GM20431 (cell line): ENCODE results near the gene DTNB.

Source experiments
- in situ Hi-C: fragments of 300-500 bp; cut with MseI, MboI; formaldehyde crosslinking; loops from one replicate; pipeline ENCODE4 v1.15.0; 2020; ENCODE audit warnings: low sequenced_read_pairs; ENCODE audit not compliant: unreplicated experiment

Gene DTNB

DNA sequence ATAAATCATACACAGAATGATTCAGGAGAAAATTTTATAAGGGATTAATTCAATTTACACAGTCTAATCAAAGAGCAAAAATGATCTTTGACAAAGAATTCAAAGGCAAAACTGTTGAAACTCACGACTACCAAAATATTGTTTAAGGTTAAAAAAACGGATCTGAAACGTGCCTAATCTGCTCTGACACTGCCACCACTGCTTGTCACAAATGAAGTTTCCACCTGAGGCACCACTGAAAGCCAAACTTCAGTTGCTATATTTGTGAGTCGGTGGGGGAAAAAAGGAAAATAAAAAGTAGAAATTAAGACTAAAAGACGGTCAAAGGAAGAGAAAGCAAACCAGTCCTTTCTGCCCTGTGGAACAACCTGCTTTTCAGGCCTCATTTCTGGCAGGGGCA lies 191.0 kb downstream of the DTNB start:
- in situ Hi-C loops: no loop called here

DNA sequence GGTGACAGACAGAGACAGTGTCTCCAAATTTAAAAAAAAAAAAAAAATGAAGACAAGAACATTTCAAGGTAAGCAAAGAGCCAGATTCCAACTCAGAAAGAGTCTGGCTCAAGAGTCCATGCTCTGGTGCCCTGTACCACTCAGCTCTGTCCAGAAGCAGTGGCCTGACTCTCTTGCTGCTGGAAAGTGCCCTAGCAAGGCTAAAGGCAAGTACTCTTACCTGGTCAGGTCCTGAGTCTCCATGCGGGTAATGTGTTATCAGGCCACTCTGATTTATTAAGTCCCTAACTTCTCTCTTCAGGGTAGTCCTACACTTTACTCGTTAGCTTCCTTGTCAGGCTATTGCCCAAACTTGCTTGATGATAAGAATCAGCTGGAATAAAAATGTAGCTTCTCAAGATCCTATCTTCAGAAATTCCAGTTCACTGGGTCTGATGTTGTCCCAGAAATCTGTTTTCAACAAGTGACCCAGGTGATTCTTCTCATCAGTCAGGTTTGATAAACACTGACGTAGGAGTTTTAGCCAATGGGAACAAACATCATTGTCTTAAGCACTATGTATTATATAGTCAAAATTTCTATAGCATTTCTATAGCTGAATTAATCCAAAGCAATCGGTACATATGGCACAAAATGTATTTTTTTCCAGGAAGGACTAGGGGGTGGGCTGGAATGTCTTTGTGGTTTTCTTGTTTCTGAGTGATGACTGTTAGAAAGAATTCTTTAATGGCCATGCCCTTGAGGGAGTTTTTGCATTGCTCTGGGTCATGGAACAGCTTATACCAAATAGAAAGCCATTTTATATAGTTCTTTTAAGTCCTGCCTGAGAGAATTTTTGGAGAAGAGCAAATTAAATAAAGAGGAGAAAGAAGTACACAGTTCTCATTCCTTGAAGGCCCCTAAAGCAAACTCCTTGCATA lies 191.7 kb downstream of the DTNB start:
- in situ Hi-C loops: no loop called here

DNA sequence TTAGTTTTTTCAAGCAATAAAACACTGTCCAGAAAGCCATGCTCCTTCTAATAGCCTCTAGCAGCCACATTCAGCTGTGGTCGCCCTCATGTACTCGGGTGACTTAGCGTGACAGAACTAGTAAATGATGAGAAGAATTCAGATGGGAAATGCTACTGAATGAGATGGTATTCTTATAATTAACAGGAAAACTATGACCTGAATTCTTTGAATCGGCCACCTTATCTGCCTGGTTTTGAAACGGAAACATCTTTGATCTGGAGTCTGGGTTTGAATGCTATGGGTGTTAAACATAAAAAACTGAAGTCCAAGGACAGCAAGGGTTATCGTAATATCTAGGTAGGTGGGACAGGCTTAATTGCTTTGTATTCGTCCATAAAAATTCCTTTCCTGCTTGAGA lies 192.8 kb downstream of the DTNB start:
- in situ Hi-C loops: no loop called here

DNA sequence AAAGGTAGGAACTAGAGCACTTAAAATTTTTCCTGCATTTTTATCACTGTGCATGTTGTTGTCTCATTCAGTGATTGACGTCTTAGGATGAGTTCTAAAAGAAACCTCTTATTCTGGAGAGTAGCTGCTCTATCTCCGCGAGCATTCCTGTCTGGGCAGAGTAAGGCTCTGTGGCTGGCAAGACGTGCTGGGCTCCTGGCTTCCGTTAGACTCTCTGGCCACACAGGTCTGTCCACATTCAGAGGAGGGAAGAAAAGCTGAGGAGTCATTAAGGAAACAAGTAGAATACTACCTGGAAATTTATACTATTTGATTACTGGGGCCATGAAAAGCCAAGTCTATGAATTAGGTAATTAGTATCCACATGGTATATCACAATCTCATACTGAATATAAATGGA lies 193.6 kb downstream of the DTNB start:
- in situ Hi-C loops: no loop called here

DNA sequence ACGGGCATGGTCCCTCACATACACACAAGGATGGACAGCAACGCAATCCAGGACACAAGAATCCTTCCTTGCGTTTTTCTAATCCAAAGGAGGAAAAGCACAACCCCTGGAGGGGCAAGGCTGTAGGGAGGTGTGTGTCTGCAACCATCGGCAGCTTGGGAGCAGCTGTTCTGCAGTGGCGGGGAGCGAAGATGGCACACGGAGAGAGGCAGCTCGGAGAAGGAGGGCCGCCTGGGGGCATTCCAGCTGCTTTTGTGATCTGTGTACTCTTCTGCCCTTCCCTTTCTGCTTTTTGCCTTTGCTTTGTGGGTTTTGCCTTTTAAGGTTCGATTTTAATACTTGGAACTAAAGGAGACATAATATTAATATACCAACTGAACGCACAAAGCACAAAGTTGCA lies 194.6 kb downstream of the DTNB start:
- in situ Hi-C loops: no loop called here

DNA sequence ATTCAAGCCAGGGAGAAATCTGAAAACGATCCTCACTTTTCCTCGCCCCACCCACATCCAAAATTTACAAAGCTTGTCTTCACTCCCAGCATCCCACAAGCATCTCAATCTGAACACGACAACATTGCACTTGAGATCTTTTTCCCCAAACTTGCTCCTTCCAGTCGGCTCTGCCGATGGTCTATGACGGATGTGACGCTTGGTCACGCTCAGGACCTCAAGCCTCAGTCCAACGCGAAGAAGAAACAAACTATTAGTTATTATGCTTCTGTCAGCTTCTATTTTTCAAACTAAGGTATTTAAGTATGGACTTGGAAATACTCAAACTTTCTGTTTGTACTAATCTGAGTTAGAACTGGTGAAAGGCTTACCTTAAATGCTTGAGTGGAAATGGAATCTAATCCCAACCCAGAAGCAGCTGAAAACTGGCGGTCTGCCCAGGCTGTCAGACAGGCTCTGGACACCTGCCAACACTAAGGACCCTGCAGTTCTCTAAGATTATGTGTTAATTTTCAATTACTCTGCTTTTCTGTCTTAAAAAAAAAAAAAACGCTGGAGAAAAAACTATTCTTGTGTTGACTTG lies 199.5 kb downstream of the DTNB start:
- in situ Hi-C loops: no loop called here

DNA sequence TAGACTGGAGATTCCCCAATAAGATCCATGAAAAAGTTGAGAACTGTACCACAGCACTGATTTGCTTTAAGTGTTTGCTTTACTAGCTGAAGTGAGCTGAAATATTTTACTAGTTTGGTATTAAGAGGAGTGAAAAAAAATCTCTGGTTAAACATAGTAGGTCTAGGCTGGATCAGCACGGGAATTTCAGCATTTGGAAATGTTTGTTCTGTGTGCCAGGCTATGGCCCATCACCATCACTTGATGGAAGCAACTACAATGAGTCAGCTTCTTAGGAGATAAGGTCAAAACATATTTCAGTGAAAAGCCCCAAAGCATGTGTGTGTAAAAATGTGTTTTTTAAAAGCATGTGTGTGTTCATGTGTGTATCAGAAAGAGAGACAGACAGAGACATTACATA lies 200.2 kb downstream of the DTNB start:
- in situ Hi-C loops: no loop called here

DNA sequence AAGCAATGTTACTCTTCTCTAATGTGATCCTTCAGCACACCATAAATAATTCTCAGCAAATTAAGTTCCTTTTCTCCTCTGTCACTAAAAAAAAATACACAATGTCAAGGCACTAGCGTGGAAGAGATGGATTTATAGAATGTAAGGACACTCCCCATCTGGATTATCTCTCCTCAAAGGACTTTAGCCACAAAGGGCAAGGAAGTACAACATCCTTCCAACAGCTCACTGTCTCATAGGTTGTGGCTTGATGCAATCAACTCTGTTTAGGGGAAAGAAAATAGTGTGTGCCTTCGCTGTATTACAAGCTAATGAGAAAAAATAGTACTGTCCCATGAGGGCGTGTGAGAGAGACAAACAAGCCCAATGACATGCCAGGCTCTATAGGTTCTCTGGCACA lies 202.6 kb downstream of the DTNB start:
- in situ Hi-C loops: no loop called here

DNA sequence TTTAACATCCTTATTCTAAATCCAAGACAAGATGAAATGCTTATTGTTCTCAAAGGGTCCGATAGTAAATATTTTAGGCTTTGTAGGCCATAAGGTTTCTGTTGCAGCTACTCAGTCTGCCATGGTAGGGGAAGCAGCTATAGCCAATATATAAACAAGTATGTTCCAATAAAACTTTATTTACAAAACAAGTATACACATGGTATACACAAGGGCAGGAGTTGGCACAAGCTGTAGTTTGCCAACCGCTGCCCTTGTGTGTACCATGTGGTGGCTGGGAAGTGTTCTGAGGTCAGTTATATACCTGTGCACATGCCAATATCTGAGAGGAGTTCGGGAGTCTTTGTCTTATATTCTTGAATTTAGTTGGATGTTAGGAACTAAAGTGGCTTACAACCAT lies 205.6 kb downstream of the DTNB start:
- in situ Hi-C loops: no loop called here

DNA sequence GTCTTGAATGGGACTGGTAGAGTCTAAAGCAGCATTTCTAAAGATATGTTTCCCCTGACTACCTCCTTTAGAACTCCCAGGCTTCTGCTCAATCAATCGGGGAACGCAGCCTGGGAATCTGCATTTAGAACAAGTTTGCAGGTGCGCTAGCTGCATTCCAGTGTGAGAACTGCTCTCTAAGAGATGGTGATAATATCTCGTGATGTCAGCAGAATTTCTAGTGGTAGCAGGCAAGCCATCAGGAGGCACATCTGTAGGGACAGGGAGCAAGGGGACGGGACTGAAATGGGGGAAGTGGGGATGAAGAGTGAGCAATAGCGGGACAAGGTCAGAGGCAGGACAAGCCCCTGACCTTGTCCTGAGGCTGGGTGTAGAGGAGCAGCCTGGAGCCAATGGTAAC lies 211.4 kb downstream of the DTNB start:
- in situ Hi-C loops: no loop called here

DNA sequence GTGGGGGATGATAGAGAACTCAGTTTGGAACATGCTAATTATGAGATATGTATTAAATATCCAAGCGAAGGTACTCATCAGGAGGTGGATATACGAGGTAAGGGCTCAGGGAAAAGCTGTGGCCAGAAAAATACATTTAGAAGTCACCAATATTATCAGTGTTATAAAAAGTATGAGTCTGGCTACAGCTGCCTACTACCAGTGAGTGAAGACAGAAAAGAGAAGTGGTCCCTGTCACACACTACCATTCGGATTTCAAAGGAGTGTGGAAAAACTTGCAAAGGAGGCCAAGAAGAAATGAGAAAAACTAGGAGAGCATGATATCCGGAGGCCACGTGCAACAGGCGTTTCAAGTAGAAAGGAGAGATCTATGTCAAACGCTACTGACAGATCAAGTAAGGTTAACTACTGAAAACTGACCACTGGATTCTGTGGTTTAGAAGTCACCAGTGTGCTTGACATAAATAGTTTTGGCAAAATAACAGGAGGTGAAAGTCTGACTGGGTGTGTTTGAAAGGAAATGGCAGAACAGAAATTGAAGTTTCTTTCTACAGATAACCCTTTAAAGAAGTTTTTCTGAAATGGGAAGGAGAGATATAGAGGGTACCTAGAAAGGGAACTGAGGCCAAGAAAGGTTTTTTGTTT lies 213.0 kb downstream of the DTNB start:
- in situ Hi-C loops: no loop called here

DNA sequence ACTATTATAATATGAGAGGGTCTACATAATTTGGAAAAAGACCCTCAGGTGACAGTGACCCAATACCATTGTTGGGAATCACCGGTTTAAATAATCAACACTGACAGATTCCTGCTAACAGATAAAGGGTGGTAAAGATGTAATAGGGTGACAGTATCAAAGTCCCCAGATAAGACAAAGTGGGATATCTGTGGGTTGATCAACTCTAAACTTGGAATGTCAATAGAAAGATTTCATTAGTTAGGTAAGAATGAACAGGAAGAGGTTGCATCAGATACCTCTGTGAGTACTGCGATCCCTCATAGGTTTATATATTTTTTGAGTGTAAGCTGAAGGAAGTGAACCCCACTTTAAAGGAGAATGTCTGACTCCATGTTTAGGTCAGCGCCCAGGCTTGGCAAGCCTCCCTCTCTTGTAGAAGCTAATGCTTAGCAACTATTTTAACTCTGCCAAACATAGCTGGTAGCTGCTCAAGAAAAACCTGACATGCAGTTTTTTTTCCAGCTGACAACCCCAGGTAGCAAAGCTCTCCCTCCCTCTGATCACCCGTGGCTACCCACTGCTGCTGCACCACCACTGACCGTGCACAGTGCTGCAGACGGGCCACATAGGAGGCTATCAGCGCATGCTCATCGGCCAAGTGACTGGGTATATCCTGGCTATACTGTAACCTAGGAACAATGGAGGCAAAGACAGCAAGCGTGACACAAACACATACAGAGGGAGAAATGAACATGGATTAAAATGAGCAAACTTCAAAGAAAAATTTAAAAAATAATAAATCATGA lies 218.4 kb downstream of the DTNB start:
- in situ Hi-C loops: no loop called here

DNA sequence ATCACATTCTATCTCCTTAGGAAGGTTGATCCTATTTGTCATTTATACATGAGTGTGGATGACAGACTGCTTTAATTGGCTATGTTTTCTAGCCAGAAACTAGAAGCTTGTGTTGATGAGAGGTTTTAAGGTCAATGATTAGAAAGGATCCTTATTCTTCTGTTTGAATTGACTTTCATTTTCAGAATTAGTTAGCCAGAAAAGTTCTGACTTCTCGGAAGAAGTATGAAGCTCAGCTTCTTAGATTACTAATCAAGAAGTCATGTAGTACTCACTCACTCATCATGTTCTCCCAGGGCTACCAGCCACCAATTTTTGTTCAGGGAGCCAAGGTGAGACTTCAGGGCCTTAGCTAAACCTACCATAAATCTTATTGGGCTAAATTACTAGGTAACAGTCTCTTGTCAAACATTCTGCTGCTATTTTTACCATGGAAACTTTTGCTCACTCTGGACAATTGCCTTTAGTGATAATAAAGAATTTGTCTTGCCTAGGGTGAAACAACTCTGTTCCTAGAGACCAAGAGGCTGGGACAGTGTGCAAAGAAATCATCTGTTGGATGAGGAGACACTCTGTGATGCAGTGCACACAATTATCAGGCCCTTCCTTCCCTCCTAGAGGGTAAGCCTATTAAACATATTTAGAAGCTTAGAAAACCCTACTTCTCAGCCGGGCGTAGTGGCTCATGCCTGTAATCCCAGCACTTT lies 220.0 kb downstream of the DTNB start:
- in situ Hi-C loops: no loop called here

DNA sequence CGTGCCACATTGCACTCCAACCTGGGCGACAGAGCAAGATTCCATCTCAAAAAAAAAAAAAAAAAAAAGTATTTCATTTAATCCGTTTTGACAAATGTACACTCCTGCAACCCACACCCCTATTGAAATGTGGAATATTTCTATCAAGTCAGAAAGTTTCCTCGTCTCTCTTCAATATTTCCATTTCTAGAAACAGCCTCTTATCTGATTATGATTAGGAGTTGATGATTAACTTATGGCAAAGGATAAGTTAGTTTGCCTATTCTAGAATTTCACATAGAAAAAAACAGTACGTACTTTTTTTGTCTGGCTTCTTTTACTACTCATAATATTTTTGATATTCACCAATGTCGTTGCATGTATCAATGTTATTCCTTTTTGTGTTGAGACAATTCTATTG lies 224.6 kb downstream of the DTNB start:
- in situ Hi-C loops: no loop called here

DNA sequence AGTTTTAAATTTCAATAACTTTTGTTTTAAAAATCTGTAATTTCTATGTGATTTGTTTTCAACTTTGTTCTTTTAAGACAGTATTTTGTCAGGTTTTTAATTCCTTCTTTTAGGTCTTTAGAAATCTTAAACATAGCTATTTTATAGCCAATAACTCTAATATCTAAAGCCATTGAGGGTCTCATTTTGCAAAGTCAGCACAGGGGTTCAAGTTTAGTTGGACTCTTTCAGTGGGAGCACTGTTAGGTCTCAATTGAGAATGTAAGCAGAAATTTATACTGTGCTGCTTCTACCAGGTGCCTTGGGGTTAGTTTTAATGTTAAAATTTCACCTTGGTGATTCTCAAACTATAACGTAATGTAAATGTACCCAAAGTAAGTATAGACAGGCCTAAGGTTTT lies 226.4 kb downstream of the DTNB start:
- in situ Hi-C loops: no loop called here

DNA sequence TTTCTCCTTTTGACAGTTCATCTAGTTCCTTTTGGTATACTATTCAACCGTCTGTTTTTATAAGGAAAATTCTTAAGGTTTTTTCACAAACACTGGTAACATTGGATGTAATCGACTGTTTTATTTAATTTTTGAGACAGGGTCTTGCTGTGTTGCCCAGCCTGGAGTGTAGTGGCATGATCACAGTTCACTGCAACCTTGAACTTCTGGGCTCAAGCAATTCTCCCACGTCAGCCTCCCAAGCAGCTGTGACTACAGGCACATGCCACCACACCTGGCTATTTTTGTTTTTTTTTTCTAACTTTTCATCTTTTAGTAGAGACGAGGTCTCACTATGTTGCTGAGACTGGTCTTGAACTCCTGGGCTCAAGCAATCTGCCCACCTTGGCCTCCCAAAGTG lies 227.3 kb downstream of the DTNB start:
- in situ Hi-C loops: no loop called here

DNA sequence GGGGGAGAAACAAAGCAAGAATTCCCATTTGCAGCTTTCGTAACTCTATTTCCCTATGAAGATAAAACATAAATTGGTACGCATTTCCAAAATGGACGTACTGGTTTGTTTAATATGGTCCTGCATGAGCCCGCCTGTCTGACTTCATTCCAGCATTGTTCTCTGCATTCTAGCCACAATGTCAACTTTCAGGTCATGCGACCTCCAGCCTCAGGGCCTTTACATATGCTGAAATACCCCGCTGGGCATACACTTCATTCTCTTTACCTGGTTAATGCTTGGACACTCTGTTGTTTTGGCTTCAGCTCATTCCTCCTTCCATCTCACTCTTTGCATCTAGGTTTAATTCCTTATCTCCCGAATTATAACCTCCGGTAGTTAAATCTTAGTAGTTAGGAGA lies 227.9 kb downstream of the DTNB start:
- in situ Hi-C loops: no loop called here

DNA sequence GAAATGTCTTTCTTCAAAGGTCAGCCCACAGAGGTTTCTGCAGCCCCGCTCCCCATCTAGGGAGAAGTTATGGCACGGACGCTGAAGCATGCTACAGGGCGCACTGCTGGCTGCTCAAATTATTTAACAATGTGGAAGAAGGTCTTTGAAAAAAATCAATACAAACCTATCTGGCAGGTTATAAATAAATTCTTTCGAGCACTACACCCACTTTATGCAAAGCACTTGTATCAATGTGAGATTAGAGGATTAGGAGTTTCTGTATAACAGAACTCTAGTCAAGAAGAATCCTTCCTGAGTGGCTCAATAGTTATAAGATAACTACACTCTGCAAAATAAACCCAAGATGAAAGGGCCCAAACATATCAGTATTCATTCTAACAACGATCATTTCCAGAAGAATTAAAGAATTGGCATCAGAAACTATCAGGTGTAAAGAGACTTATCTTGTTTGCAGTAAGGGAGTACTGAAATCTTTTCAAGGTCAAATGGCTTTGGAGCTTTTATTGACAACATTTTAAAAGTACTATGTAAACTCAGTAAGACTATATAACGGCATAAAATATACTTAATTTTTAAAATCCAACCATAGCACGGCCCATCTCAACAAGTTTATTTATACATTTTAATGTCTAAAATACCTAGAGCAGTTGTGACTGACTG lies 228.6 kb downstream of the DTNB start:
- in situ Hi-C loops: no loop called here

DNA sequence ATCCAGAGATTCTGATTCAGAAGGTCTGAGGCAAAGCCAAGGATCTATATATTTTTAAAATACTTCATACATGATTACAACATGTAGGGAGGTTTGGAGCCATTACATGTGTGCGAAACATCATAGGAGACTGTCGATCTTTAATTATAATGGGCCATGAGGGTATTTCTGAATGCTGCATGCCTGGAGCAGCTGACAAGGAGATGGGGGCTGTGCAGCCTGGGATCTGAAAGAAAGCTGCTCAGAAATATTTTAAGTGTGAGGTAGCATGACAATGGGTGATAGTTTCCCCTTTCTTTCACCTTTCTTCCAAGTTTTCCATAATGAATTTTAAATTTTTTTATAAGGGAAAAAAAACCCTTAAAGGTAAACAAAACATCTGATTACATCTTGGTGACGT lies 229.6 kb downstream of the DTNB start:
- in situ Hi-C loops: no loop called here

DNA sequence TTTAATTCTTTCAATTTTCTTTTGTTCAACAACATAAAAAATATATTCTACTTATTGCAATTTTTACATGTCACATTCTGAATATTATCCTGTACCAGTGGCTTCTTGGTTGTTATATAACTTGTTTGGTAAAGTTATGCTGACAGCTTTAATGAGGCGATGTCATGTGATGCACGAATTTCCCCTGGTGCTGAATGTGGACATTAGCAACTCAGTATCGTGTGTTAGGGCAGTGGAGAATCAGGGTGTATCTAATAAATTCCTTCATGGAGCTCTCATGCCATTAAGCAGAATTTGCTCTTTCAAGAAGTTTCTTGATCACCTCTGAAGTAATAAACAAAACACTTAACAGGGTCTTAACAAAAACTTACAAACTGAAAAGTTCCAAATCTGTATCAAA lies 232.0 kb downstream of the DTNB start:
- in situ Hi-C loops: no loop called here
